GM19328 (cell line): ENCODE results near the gene CELF2.

Experiments used
- ATAC-seq: cut with Tn5 transposase; IDR thresholded peaks from one replicate; pipeline ENCODE4 v1.9.1; 2021; ENCODE audit warnings: mild to moderate bottlenecking, moderate library complexity; ENCODE audit not compliant: unreplicated experiment

CELF2 gene

DNA sequence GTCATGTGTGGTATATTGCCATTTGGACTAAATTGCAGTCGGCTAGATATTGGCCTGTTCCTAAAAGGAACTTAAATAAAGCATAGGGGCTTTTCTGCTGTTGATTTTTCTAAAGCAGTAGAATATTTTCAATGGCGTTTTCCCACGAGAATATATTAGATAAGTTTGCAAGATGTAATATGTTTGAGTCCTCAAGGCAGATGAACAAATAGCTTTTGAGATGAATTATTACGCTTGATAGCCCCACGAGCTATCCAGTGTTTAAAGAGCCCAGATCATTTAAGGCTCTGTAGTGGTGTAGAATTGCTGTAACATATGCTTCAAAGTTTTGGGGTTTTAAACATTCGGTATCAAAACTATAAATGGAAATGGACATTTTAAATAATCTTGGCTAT, 2.9 kb downstream of the CELF2 start:
- ATAC-seq, result no peak

DNA sequence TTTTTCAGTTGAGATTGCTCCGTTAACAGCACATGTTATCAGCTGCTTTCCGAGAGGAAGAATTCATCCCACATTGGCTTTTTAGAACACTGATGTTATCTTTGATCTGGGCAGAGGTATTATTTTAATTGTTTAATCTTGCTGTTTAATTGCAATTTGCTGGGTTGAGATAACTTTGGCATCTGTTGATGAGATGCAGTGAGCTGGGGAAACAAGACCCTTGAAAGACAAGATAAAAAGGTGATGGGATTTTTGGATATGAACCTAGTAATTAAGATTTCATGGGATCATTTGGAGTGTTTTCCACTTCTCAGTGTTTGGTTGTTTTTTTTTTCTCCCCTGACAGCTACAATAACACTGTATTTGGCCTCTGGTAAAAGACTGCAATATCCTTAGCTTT, 4.5 kb downstream of the CELF2 start:
- ATAC-seq, result no peak

DNA sequence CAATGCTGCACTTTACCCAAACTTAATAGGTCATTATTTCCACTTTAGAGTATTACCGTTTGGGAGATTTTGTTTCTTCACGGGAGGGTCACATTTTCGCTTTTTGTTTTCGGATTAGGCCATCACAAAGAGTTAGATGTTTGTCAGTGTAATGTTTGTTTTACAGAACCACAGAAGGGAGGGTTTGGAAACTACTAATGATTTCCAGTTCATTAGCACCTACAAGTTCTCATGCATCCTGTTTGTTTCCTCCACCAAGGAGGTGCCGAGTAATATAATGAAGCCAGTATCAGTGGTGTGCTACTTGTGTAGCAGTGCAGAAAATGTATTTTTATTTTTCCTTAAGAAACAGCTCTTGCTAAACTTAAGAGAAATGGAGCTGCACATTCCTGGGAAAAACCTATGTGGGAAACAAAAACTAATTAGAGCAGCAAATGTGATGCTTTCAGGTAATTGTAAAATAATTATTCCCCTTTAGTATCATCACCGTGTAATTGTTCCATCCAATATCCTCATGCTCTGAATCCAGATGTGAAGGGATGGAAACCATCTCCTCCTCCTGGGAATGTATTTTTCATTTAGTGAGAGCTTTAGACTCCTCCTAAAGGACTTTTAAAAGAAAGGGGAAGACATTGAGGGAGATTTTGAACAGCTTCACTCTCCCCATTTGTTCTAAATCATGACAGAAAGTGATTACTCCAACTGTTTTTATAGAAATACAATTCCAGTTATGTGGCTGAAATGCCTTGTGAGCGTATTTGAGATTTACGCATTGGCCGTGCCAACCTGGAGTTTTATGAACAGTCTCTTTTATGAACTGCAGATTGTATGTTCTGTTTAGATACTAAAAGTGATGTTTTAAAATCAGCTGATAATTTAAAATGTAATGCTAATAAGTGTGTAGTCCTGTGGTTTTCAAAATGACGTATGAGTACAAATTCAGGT, 5.6 kb downstream of the CELF2 start:
- ATAC-seq, result no peak

- no peak for ATAC-seq
Measured at GRCh38 chr10:11024596-11024995, 6.9 kb downstream of the CELF2 start.

DNA sequence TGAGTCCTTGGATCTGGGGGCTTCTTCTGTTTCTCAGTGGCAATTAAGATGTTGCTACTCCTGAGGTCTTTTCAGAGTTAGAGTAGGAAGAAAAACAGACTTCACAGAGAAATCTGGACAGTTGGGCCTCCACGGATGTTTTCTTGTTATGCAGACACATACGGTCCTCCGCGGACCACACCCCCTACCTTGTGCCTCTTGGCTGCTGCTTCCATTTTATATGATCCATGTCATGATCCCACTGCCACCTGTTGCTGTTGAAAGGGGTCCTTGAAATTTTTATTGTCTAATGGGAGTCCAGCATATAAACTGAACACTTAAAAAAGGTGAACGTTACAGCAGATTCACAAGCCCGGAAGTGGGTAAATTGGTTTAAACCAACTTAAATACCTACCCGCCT, 8.3 kb downstream of the CELF2 start:
- no peak for ATAC-seq

GRCh38 chr10:11026773-11027172, 9.1 kb downstream of the CELF2 start:
- ATAC-seq, result no peak

DNA sequence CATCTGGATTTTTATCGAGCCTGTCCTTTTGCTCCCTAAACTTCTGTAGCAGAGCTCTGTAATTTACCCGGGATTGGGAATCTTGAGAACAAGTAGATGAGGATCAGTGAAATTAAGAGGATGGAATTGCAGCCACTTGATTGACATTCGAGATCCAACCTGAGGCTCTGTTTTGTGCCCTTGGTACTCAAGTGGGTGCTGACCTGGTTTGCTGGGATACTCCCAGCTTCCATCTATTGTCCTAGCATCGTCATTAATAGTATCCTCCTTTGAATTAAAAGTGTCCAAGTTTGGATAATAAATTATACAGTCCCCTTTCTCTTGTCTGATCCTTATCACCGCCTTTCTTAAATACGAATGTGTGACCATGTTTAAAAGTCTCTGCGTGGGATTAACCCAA, 17.1 kb downstream of the CELF2 start:
- ATAC-seq, result no peak

DNA sequence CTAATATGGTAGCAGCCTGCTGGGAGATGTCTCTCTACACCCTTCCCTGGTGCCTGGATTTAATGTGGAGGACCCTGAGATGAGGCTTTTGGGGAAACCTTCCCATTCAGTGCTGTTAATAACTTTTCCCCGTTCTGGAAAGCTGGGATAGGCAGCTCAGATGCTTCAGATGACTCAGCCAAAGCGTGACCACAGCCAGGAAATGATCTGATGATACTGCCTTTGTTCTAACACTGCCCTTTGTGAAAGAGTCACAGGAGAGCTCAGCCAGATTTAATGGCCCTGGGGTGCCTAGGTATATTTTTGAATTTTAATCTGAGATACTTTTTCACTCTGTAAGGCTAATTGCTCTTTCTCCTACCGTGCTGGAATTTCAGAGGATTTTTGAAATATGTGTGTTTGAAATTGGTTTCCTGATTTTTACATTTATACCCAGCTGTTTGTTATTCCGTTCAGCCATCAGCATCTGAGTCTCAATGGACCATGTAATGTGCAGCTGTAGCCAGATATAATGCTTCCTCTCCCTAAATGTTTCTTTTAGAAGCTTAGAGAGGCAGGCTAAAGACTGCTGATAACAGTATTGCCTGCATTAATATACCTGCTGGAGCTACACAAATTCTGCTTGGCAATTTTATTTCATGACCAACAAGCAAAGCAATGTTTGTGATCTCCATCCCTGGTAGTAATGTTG, 17.8 kb downstream of the CELF2 start:
- no peak for ATAC-seq

DNA sequence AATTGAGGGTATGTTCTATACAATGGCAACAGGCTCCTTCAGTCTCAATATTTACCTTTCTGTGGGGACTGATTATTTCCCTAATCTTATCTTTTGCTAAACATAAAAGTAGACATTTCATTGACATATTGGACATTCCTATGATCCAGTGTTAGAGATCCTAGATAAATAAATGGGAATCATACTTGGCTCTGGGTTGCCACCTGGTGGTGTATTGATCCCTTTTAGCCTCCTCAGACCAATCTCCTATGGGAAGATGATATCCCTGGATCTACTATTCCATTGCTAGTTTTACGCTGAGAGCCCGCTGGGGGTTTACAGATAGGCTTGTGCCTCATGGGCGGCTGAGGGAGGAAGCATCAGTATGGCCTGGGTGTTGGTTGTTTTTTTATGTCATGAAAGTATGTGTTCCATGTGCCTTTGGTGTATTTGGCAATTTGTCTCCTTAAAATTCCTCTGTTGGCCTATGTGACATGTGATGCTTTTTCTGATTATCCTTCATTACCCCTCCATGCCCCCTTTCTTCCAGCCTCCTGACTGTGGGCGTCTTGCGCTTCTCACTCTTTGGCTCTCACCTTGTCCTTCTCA, 18.8 kb downstream of the CELF2 start:
- ATAC-seq, result no peak

DNA sequence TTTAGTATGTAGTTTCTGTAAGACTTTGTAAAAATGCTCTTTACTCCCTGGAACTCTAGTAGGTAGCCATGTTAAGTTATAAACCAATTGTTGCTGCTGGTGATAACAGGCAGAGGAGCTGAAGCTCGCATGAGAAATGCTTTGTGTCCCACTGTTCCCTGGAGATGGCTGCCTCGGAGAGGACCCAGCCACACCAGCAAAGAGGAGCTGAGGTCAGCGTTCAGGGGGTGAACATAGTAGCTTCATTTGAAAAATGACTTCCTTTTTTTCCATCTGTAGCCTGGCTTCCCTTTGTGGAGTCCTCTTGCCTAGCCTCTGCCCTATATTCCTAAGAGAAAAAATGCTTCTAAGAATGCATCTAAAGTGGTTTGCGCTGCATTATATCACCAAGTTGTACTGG, 20.3 kb downstream of the CELF2 start:
- no peak for ATAC-seq

DNA sequence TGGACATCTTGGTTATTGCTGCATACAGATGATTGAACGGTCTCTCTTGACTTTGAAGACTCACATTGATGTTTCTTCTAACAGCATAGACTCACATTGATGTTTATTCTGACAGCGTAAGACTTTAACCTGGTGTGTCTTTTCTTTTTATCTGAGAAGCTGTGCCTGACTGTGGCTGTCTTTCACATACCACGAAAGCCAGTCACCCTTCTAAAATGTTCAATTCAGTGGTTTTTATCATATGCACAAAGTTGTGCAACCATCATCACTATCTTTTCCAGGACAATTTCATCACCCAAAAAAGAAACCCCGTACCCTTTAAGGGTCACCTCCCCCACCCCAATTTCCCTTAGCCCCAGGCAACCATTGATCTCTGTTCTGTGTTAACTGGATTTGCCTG, 24.7 kb downstream of the CELF2 start:
- no peak for ATAC-seq

GRCh38 chr10:11043039-11043438, 25.4 kb downstream of the CELF2 start:
- no peak for ATAC-seq

- no peak for ATAC-seq
Measured at GRCh38 chr10:11043446-11044127, 25.9 kb downstream of the CELF2 start.

- ATAC-seq, result no peak
Measured at GRCh38 chr10:11045487-11045886, 27.8 kb downstream of the CELF2 start.

DNA sequence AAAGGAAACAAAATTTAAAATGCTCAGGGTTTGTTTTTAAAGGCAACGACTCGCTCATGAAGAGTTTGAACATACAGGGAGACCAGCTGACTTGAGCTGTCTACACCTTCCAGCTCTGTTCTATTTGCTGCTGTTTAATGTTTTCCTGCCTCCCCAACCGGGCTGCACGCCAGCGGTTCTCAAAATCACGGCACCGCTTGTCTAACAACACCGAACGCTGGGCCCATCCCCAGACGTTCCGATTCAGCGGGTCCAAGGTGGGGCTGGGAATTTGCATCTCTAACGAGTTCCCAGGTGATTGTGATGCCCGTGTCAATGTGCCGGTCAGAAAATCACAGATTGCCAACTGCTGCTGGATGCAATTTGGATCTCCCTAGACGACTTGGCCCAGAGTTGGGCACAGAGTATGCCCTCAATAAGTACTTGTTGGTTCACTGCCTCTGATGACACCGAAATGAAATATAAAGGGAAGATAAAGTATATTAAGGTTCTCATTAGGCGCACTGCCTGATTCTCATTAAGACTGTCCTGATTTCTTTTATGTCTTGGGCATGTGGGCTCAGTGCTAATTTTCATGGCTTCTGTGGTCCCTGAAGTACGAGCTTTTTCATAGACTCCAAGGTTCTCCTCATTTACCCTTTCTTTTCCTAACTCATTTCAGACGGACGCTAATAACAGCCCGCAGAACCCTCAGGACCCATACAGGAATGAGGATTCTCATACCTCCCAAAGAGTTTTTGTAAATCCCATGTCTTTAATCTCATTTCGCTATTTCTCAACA, 28.5 kb downstream of the CELF2 start:
- no peak for ATAC-seq

- no peak for ATAC-seq
Measured at GRCh38 chr10:11046776-11047160, 29.1 kb downstream of the CELF2 start.

DNA sequence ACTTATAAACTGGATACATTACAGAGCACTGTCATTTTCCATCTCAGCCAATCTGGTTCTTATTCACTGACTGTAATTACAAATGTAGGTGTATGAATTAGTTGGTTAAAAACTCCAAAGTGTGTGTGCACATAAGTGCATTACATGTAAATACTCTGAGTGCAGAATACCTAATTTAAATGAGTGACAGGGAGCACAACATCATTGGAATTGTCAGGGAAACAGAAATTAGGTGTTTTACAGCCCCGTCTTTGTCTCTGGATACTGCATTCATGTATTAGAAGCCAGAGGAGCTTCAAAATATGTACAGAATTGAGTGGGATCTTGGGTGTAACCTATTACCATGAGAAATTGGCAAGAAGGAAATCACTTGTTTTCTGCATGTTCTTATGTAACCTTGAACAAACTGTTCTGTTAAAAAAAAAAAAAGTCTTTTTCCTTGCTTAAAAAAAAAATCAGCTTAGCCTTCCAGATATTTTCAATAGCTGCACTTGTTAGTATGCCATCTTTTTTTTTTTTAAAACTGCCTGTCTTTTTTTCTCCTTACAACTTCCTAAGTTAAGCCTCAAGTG, 31.1 kb downstream of the CELF2 start:
- no peak for ATAC-seq

- no peak for ATAC-seq
Measured at GRCh38 chr10:11049806-11050205, 32.1 kb downstream of the CELF2 start.

GRCh38 chr10:11050301-11051287, 32.9 kb downstream of the CELF2 start:
- no peak for ATAC-seq
